HG02981 (cell line): ENCODE data around the gene RYR2.
"Not testable (repeated sequence)": the region's sequence is repeated elsewhere in the genome, so short reads cannot be mapped to it uniquely, and the experiment has no call there.

Experiments used
- ATAC-seq: cut with Tn5 transposase; IDR thresholded peaks from one replicate; pipeline ENCODE4 v1.9.1; 2021; ENCODE audit warnings: mild to moderate bottlenecking, moderate library complexity; ENCODE audit not compliant: unreplicated experiment

Gene RYR2

GRCh38 chr1:237140986-237141385 lies 99.0 kb downstream of the RYR2 start:
- ATAC-seq, result no peak

- ATAC-seq, result no peak
These were observed 99.5 kb downstream of the RYR2 start for GRCh38 chr1:237141502-237141901.

- ATAC-seq, result no peak
These were observed 103.6 kb downstream of the RYR2 start for GRCh38 chr1:237145379-237146135.

- ATAC-seq, result no peak
These were observed 104.3 kb downstream of the RYR2 start for GRCh38 chr1:237146241-237146640.

- ATAC-seq, result no peak
These were observed 107.9 kb downstream of the RYR2 start for GRCh38 chr1:237149857-237150256.

GRCh38 chr1:237151979-237152378 lies 110.0 kb downstream of the RYR2 start:
- ATAC-seq, result not testable (repeated sequence)

GRCh38 chr1:237152506-237153335 lies 110.7 kb downstream of the RYR2 start:
- no peak for ATAC-seq

- no peak for ATAC-seq
These were observed 112.2 kb downstream of the RYR2 start for GRCh38 chr1:237154157-237154556.

GRCh38 chr1:237164406-237165352 lies 122.7 kb downstream of the RYR2 start:
- no peak for ATAC-seq

GRCh38 chr1:237166086-237166485 lies 124.1 kb downstream of the RYR2 start:
- ATAC-seq, result no peak

- no peak for ATAC-seq
These were observed 124.7 kb downstream of the RYR2 start for GRCh38 chr1:237166593-237167101.

GRCh38 chr1:237170149-237170548 lies 128.2 kb downstream of the RYR2 start:
- ATAC-seq, result no peak

GRCh38 chr1:237171454-237172117 lies 129.6 kb downstream of the RYR2 start:
- ATAC-seq, result no peak

- no peak for ATAC-seq
These were observed 130.1 kb downstream of the RYR2 start for GRCh38 chr1:237172118-237172485.

- no peak for ATAC-seq
These were observed 137.5 kb downstream of the RYR2 start for GRCh38 chr1:237179503-237179902.

GRCh38 chr1:237180256-237180655 lies 138.3 kb downstream of the RYR2 start:
- ATAC-seq, result no peak

GRCh38 chr1:237181743-237182317 lies 139.8 kb downstream of the RYR2 start:
- no peak for ATAC-seq

- no peak for ATAC-seq
These were observed 142.1 kb downstream of the RYR2 start for GRCh38 chr1:237183963-237184540.

GRCh38 chr1:237186675-237187074 lies 144.7 kb downstream of the RYR2 start:
- no peak for ATAC-seq

- ATAC-seq, result no peak
These were observed 145.9 kb downstream of the RYR2 start for GRCh38 chr1:237187842-237188241.
